GM12874 (cell line): ENCODE data around the gene TBC1D3E.
"Not testable (repeated sequence)": the region's sequence is repeated elsewhere in the genome, so short reads cannot be mapped to it uniquely, and the experiment has no call there.

Source experiments
- TF ChIP-seq, protein P1 (sequence below): IDR thresholded peaks from 2 replicates; pipeline ENCODE4 v1.5.1; 2011; ENCODE audit warnings: low read depth, mild to moderate bottlenecking, control low read depth, low read length, moderate library complexity; ENCODE audit not compliant: insufficient read depth

The TBC1D3E gene

DNA sequence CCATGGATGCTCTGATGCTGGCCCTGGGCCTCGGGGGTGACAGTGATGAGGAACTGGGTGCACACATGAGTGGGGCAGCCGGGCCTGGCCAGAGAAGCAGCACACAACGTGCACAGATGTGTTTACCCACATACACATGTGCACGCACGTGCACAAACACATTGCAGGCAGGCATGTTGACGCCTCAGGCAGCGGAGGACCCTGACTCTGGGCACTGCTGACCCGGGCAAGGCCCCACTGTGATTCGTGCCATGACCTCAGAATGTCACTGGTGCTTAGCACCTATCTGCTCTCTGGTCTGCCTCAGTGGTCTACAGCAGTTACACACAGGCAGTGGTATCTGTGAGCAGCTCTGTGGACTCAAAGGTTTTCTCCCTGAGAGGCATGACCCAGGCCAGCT, at the start of gene TBC1D3E:
TSS of gene TBC1D3E (plus strand) at position 301 of the 400 bp plus-strand sequence. CDS start 1,545 bp downstream, outside the sequence.
- TF ChIP-seq, protein P1, sequence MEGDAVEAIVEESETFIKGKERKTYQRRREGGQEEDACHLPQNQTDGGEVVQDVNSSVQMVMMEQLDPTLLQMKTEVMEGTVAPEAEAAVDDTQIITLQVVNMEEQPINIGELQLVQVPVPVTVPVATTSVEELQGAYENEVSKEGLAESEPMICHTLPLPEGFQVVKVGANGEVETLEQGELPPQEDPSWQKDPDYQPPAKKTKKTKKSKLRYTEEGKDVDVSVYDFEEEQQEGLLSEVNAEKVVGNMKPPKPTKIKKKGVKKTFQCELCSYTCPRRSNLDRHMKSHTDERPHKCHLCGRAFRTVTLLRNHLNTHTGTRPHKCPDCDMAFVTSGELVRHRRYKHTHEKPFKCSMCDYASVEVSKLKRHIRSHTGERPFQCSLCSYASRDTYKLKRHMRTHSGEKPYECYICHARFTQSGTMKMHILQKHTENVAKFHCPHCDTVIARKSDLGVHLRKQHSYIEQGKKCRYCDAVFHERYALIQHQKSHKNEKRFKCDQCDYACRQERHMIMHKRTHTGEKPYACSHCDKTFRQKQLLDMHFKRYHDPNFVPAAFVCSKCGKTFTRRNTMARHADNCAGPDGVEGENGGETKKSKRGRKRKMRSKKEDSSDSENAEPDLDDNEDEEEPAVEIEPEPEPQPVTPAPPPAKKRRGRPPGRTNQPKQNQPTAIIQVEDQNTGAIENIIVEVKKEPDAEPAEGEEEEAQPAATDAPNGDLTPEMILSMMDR = not testable (repeated sequence)
